Cardiac fibroblast (primary cell): Measurements from ENCODE around the gene SLC35E2B.
A peak's percentile ranks its signal among the peaks of the same experiment; 100 is the strongest.
"Not testable (repeated sequence)": the region's sequence is repeated elsewhere in the genome, so short reads cannot be mapped to it uniquely, and the experiment has no call there.

Source experiments
- DNase-seq, 2 donors: peaks; one replicate each; pipeline versions ENCODE4 v3.0.0 to v3.0.0-alpha.2; 2010; ENCODE audit warnings: low read depth in 2 of 2
- H3K4me3 ChIP-seq, 2 donors: replicated peaks in 1 of 2; 1 replicate in 1 of 2; 2 replicates in 1 of 2; pipeline ENCODE4 v1.5.1; 2011; ENCODE audit warnings: low read depth in 2 of 2, low read length in 2 of 2, mild to moderate bottlenecking in 2 of 2, moderate library complexity in 1 of 2
- TF ChIP-seq, protein P1 (sequence below): IDR thresholded peaks from one replicate; pipeline ENCODE4 v1.5.1; 2011; ENCODE audit warnings: low read depth, mild to moderate bottlenecking, low read length, inconsistent platforms

SLC35E2B gene

DNA sequence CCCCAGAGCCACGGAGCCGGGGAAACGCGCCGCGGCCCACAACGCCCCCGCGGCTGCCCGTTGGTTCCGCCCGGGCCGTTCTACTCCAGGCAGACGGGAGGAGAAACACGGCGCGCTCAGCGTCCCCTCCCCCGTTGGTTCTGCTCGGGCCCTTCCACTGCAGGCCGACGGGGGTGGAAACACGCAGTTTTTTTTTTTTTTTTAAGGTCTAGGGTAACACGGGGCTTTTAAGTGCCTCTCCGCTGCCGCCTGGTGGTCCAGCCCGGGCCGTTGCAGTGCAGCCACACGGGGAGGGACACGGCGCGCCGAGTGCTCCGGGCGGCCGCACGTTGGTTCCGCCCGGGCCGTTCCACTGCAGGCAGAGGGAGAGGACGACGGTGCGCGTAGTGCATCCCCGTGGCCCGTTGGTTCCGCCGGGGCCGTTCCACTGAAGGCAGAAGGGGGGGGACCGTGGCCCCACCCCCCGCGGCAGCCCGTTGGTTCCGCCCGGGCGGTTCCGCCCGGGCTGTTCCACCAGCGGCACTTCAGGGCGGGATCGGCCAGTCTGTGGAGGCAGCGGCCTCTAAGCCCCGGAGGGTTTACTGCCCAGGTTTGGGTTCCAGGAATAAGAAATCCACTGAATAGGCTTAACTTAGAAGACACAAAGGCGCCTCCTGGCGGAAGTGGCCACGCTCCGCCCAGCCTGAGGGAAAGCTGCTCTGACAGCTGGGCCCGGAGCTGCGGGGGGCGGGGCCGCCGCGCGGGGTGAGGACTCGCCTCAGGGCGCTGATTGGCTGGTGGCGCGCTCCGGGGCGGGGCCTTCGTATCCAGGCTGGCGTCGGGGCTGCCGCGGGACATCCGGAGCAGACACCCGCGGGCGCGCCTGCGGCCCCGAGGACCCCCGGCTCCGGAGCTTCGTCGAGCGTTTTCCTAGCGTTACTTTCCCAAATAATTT is at the start of gene SLC35E2B:
SLC35E2B (minus strand) TSS at position 82 of the 934 bp plus-strand sequence. CDS start 16,096 bp downstream, outside the sequence.
- peak within 1 kb of the TSS; percentile 53 to 56 for H3K4me3 ChIP-seq
- DNase-seq = peak; percentile 93 to 96

DNA sequence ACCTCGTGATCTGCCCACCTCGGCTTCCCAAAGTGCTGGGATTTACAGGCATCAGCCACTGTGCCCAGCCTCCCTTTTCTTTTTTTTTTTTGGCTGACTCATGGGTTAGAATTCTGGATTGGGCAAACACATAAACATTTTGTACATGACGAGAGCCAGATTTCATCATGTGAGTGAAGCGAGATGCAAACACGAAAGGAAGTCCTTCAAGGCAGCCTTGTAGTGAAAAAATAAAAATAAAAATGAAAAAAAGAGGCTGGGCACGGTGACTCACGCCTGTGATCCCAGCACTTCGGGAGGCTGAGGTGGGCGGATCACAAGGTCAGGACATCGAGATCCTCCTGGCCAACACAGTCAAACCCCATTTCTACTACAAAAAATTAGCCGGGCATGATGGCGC is 48.4 kb upstream of the SLC35E2B start:
- DNase-seq = peak; percentile 98 to 99
- not testable (repeated sequence) for H3K4me3 ChIP-seq

DNA sequence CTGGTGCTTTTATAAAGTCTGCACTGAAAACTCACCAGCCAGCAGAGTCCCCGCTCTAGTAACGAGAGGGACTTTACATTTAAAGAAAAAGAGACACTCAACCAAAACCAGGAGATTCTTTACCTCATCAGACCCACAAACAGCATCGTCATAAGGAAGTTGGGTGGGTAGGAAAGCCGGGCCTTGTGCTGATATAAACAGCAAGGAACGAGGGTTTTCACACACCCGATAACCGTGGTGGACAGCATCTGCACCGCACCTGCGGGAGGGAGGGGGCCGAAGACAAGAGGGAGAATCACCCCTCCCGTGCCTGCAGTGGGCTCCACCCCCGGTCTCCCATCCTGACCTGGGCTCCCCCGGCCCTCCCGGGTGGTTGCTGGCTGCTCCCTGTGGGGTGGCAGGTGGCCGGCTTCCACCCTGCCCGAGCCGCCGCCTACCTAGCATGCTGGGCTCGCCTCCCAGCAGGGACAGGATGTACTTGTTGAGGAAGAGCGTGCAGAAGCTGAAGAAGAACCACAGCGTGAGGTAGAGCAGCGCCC is 46.3 kb upstream of the SLC35E2B start:
- not testable (repeated sequence) for DNase-seq, H3K4me3 ChIP-seq

DNA sequence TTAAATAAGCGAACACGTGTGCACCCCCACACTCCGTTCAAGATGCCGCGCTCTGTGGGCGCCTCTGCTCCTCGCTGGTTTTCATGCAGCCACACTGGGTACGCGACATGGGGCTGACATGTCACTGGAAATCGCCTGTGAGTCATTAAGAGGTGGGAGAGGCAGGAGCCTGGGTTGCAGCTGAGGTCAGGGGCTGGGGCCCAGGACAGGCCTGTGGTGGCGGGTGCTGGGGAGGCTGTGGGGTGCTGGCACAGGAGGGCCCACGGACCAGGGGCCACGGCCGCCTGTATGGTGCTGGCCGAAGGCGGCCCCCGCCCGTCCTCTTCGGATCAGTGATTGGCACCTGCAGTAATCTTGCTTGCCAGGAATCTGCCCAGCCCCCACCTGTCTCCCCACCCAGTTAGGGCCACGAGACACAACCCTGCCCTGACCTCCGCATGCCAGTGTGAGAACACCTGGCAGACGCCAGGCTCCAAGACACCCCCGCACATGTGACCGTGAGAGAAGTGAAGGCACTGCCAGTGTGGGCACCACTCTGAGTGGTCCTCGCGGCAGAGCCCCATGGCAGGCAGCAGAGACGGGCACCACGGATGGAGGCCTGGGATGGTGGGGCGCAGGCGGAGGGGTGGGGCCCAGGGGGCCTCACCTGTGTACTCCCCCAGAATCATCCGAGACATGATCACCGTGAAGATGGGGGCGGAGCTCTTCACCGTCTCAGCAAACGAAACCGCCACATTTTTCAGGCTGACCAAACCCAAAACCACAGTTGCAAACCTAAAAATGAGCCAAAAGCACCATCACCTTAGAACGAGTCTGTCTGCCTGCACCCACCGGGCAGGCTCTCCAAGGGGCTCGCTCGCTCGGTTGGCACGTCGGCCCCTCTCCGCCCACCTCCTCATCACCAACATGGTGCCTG is 45.3 kb upstream of the SLC35E2B start:
- DNase-seq, H3K4me3 ChIP-seq: not testable (repeated sequence)

DNA sequence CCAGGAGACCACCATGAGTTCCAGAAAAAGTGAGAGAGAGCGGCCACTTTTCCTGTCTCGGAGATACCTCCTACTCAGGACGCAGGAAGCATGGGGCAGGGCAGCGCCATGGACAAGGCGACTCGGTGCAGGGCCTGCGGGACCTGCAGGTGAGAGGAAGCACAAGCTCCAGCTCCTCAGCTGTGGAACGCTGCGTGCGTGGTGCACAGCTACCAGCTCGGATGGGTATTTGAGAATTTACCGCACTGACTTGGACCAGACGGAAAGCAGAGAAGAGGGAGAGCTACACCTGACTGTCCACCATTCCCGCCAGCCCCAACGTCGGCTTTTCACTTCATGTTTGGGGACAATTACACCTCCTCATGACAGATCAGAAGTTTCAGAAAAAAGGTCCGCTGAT is 39.8 kb upstream of the SLC35E2B start:
- no peak for DNase-seq
- H3K4me3 ChIP-seq = no peak overlapping the region
- TF ChIP-seq, protein P1, sequence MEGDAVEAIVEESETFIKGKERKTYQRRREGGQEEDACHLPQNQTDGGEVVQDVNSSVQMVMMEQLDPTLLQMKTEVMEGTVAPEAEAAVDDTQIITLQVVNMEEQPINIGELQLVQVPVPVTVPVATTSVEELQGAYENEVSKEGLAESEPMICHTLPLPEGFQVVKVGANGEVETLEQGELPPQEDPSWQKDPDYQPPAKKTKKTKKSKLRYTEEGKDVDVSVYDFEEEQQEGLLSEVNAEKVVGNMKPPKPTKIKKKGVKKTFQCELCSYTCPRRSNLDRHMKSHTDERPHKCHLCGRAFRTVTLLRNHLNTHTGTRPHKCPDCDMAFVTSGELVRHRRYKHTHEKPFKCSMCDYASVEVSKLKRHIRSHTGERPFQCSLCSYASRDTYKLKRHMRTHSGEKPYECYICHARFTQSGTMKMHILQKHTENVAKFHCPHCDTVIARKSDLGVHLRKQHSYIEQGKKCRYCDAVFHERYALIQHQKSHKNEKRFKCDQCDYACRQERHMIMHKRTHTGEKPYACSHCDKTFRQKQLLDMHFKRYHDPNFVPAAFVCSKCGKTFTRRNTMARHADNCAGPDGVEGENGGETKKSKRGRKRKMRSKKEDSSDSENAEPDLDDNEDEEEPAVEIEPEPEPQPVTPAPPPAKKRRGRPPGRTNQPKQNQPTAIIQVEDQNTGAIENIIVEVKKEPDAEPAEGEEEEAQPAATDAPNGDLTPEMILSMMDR = no peak

DNA sequence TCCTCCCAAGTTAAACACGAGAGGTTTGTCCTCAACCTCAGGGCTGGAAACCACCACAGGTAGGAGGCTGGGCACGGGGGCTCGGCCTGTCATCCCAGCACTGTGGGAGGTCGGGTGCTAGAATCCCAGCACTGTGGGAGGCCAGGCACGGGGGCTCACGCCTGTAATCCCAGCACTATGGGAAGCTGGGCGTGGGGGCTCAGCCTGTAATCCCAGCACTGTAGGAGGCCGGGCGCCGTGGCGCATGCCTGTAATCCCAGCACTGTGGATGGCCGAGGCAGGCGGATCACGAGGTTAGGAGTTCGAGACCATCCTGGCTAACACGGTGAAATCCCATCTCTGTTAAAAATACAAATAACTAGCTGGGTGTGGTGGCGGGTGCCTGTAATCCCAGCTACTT is 38.3 kb upstream of the SLC35E2B start:
- DNase-seq = no peak
- H3K4me3 ChIP-seq = no peak overlapping the region
- TF ChIP-seq, protein P1 = no peak

DNA sequence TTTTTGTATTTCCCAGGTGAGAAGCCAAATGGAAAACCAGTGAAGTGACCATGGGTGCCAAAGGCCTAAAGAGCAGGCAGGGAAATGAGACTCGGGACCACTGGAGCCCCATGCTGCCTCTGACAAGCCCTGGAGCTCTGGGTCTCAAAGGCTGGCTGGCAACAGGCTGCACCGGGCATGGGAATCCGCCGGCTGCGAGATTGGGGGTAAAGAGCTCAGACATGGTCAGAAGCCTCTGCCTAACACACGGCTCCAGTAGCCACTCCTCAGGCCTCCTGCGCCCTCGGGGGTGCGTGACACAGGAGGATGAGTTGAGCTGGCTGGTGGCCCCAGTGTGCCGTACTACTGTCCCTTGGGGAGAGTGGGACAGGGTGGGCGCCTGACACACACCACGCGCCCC is 37.6 kb upstream of the SLC35E2B start:
- H3K4me3 ChIP-seq, DNase-seq: not testable (repeated sequence)

DNA sequence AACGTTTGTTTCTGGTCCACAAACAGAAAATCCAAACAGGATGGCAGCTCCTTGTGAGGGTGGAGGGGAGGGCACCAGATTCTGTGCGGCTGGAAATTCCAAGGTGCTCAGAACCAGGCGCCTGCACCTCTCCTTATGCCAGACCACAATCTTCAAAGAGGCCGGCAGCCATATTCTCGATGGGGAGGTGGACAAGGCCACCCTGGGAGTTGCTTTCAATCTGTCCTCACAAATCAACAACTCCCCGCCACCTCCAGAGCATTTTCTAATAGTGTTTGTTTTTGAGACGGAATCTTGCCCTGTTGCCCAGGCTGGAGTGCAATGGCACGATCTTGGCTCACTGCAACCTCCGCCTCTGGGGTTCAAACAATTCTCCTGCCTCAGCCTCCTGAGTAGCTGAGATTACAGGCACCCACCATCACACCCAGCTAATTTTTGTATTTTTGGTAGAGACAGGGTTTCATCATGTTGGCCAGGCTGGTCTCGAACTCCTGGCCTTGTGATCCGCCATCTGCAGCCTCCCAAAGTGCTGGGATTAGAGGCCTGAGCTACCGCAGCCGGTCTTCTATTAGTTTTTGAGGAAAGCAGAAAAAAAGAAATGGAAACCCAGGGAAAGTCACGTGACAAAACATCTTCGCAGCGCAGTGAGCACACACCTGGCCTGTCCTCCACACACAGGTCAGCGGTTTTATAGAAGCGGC is 36.7 kb upstream of the SLC35E2B start:
- not testable (repeated sequence) for DNase-seq, H3K4me3 ChIP-seq

DNA sequence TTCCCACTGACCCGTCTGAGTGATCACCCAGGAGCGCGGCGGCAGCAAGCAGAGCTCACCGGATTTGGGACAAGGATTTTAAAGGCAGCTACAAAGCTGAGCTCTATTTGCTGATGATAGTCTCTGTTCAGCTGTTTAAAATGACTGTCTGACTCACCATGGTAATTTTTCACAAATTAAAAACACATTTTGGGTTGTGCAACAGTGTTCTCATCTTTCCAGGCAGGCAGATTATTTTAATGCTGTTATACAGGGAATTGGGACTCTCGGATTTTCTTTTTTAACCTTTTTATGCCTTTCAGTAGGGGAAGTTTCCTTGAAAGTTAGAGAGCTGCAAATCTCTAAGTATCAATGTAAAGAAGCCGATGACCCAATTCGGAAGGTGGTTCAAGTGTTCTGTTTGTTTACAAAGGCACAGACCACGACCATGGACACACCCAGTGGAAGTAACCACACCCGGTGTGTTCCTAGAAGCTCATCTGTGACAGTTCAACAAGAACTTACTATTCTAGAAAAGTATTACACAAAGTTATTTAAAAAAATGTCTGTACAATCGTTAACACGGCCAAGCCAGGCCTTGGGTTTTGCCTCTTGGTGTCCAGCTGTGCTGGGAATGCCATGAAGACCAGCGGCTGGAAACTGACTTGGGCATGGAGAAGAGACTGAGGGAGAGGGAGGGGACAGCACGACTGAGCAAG is 35.9 kb upstream of the SLC35E2B start:
- DNase-seq = peak; percentile 64 to 66
- not testable (repeated sequence) for H3K4me3 ChIP-seq

DNA sequence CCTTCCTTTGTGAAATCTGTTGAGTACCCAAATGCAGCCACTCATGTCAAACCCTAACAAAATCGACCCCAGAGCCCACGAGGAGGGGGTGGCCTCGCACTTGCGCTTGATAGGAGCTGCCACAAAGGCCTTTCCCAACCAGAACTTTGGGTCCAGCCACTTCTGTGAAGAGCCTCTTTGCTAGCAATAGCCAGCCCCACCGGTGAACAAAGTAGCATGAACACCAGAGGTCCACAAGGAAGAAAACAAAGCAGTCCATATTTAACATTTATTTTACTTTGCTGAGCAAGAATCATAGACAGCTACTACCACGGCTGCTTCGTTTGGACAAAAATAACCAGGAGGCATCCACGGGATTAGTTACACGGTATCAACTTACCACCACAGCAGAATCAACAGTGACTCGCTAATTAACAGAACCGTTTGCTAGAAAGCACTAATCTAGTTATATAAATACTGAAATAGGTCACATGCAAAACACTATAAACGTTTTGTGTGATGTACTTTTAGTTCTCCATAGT is 34.6 kb upstream of the SLC35E2B start:
- not testable (repeated sequence) for DNase-seq

DNA sequence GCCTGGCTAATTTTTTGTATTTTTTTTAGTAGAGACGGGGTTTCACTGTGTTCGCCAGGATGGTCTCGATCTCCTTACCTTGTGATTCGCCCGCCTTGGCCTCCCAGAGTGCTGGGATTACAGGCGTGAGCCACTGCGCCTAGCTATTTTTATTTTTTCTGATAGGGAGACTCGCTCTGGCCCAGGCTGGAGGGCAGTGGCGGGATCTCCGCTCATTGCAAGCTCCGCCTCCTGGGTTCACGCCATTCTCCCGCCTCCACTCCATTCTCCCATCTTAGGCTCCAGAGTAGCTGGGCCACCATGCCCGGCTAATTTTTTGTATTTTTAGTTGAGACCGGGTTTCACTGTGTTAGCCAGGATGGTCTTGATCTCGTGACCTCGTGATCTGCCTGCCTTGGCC is 33.5 kb upstream of the SLC35E2B start:
- H3K4me3 ChIP-seq, DNase-seq: not testable (repeated sequence)

More for the DNA sequence above, 34.6 kb upstream of the SLC35E2B start:
- H3K4me3 ChIP-seq = not testable (repeated sequence)
